Measurements from ENCODE around the gene GARIN1A. TPM values are rescaled to one million over a fixed set of nuclear protein-coding genes. Genes with fewer than 3 reads are reported as not detected.

GARIN1A gene
- total and polyA plus RNA-seq, 10 of the 15 experiments (the other 5 are each of a cell fraction or from before 2014, with no cell fraction given) = 0.04 to 0.43 (median 0.23) TPM; not detected in 1

GRCh38 chr7:128699196-128699712, 27.2 kb downstream of the GARIN1A start:
- Histone ChIP-seq H3K27me3 (replicated peaks in 1 of 2; ENCODE audit: control insufficient read depth in 2 of 2, insufficient read depth in 2 of 2, low read length in 1 of 2) (peaks cover 3 to 11% of the 10 kb centered on the region in 2 experiments), H4K20me1 (ENCODE audit: control insufficient read depth, insufficient read depth) (no peaks in the 10 kb centered on the region), H3K4me2 (ENCODE audit: control insufficient read depth, insufficient read depth) (no peak overlapping the region), H3K36me3 (ENCODE audit: control insufficient read depth in 2 of 2, insufficient read depth in 2 of 2, low read length in 1 of 2) (no peaks in the 10 kb centered on the region), H2AFZ (ENCODE audit: control insufficient read depth, low read depth, low read length) (no peak overlapping the region), H3K4me3 (no peak overlapping the region), H3K79me2 (ENCODE audit: control insufficient read depth, insufficient read depth, low read length) (no peaks in the 10 kb centered on the region), H3K9ac (ENCODE audit: control insufficient read depth, insufficient read depth, low read length) (no peak overlapping the region), H3K4me1 (ENCODE audit: control insufficient read depth, insufficient read depth, low read length) (no peaks in the 10 kb centered on the region), H3K27ac (ENCODE audit: control insufficient read depth, insufficient read depth) (no peak overlapping the region), H3K9me3 (replicated peaks; ENCODE audit: control insufficient read depth, insufficient read depth, low read length) (no peaks in the 10 kb centered on the region)
- DNase-seq (ENCODE audit: low read depth, low spot score) = no peak
- CTCF ChIA-PET = interaction anchor here (0.6 to 1.6 kb wide), 4 partner anchors 22 to 185 kb away, joined by 3 to 6 read pairs (median 4); no protein-coding TSS in a partner anchor
- FAIRE-seq = no peak
- no TSS peak for BruUV-seq (replicated peaks)
- RAD21 ChIA-PET (ENCODE audit: unreplicated experiment) = interaction anchor here (0.9 kb wide), 1 partner anchor 185 kb away, joined by 3 read pairs; no protein-coding TSS in a partner anchor
- ATAC-seq = no peak
- WGBS (ENCODE audit: insufficient coverage, insufficient replicate concordance, low lambda C conversion rate, missing lambda C conversion rate) = 33% methylated on average over 3 of the region's 3 CpGs
- POLR2A ChIA-PET = interaction anchor here (0.9 kb wide), 1 partner anchor 9 kb away, joined by 4 read pairs; no protein-coding TSS in a partner anchor
- in situ Hi-C loops (cut with MboI) = no loop called here
- SMC1A ChIA-PET (ENCODE audit: uncharacterized antibody, unreplicated experiment) = interaction anchor here (0.8 to 1.0 kb wide), 3 partner anchors 12 to 21 kb away, joined by 3 read pairs; no protein-coding TSS in a partner anchor
- intact Hi-C loops (cut with micrococcal nuclease; ENCODE audit: unreplicated experiment) = no loop called here
- TF ChIP-seq SUPT20H (IDR thresholded peaks at IDR 0.05; ENCODE audit: borderline replicate concordance, control insufficient read depth, low read depth, low read length) (no peak), IRF4 (IDR thresholded peaks at IDR 0.05; ENCODE audit: low read depth, low read length) (no peak), MEF2A (IDR thresholded peaks at IDR 0.05; ENCODE audit: insufficient read depth, low read depth, low read length) (no peak), EED (IDR thresholded peaks at IDR 0.05; ENCODE audit: low read depth) (no peak), ZNF384 (IDR thresholded peaks at IDR 0.05; ENCODE audit: borderline replicate concordance, low read depth, low read length) (no peak), ZBTB33 (IDR thresholded peaks at IDR 0.05) (no peak), CHD4 (IDR thresholded peaks at IDR 0.05) (no peak), PAX8 (IDR thresholded peaks at IDR 0.05) (no peak), NKRF (conservative IDR thresholded peaks at IDR 0.05) (no peak), HSF1 (IDR thresholded peaks at IDR 0.05; ENCODE audit: low read depth, low read length) (no peak), E4F1 (IDR thresholded peaks at IDR 0.05; ENCODE audit: borderline replicate concordance, partially characterized antibody) (no peak), SKIL (IDR thresholded peaks at IDR 0.05; ENCODE audit: low read depth, poor library complexity, severe bottlenecking) (no peak), SREBF1 (IDR thresholded peaks at IDR 0.05; ENCODE audit: low read length) (no peak), ZNF622 (IDR thresholded peaks at IDR 0.05) (no peak)

All from GM12878 (cell line).